HepG2 (cell line): ENCODE results near the gene KIRREL2. TPM values are rescaled to one million over a fixed set of nuclear protein-coding genes. Genes with fewer than 3 reads are reported as not detected.

ENCODE experiments used
- AHR ChIP-seq: IDR thresholded peaks from 2 replicates; pipeline ENCODE4 v1.6.1; 2018; ENCODE audit warnings: missing genetic modification reagents, missing compliant biosample characterization
- ARNTL ChIP-seq: sonication (generic); formaldehyde crosslinking; IDR thresholded peaks from 2 replicates; pipeline ENCODE4 v1.4.0; 2020; ENCODE audit warnings: mild to moderate bottlenecking, missing genetic modification reagents
- ATF5 ChIP-seq: sonication (generic); formaldehyde crosslinking; IDR thresholded peaks from 2 replicates; pipeline ENCODE4 v1.4.0; 2020; ENCODE audit warnings: mild to moderate bottlenecking, low read depth, missing genetic modification reagents
- ELF1 ChIP-seq: sonication (generic); formaldehyde crosslinking; IDR thresholded peaks from 2 replicates; pipeline ENCODE4 v1.4.0; 2020; ENCODE audit warnings: missing genetic modification reagents
- HOXA3 ChIP-seq: sonication (generic); formaldehyde crosslinking; IDR thresholded peaks from 2 replicates; pipeline ENCODE4 v1.5.0; 2020; ENCODE audit warnings: missing genetic modification reagents
- NRL ChIP-seq: sonication (generic); formaldehyde crosslinking; IDR thresholded peaks from 2 replicates; pipeline ENCODE4 v1.5.0; 2020; ENCODE audit warnings: missing genetic modification reagents, mild to moderate bottlenecking, moderate library complexity, borderline replicate concordance
- RFXAP ChIP-seq: sonication (generic); formaldehyde crosslinking; IDR thresholded peaks from 2 replicates; pipeline ENCODE4 v1.4.0; 2020; ENCODE audit warnings: missing genetic modification reagents, borderline replicate concordance
- TEAD3 ChIP-seq: optimal IDR thresholded peaks from 2 replicates; pipeline ENCODE3; 2016; ENCODE audit warnings: borderline replicate concordance
- TIGD3 ChIP-seq: sonication (generic); formaldehyde crosslinking; IDR thresholded peaks from 2 replicates; pipeline ENCODE4 v1.5.1; 2020; ENCODE audit warnings: mild to moderate bottlenecking, missing genetic modification reagents, borderline replicate concordance
- YY1 ChIP-seq: IDR thresholded peaks from 2 replicates; pipeline ENCODE4 v1.6.1; 2011; ENCODE audit warnings: low read length, low read depth, moderate library complexity, mild to moderate bottlenecking; ENCODE audit not compliant: insufficient read depth, insufficient replicate concordance
- ZEB1 ChIP-seq: IDR thresholded peaks from 2 replicates; pipeline ENCODE4 v1.6.1; 2012; ENCODE audit warnings: mild to moderate bottlenecking, low read depth, inconsistent platforms; ENCODE audit not compliant: insufficient replicate concordance
- ZFP41 ChIP-seq: sonication (generic); formaldehyde crosslinking; IDR thresholded peaks from 2 replicates; pipeline ENCODE4 v1.4.0; 2020; ENCODE audit warnings: mild to moderate bottlenecking, missing genetic modification reagents, borderline replicate concordance
- ZNF260 ChIP-seq: sonication (generic); formaldehyde crosslinking; IDR thresholded peaks from 2 replicates; pipeline ENCODE4 v1.4.0; 2020; ENCODE audit warnings: missing genetic modification reagents, low read depth, mild to moderate bottlenecking, borderline replicate concordance
- ZNF383 ChIP-seq: sonication (generic); formaldehyde crosslinking; IDR thresholded peaks from 2 replicates; pipeline ENCODE4 v1.4.0; 2020; ENCODE audit warnings: missing genetic modification reagents, mild to moderate bottlenecking, borderline replicate concordance
- ZNF562 ChIP-seq: sonication (generic); formaldehyde crosslinking; IDR thresholded peaks from 2 replicates; pipeline ENCODE4 v1.8.0; 2022; ENCODE audit warnings: missing genetic modification reagents, borderline replicate concordance
- ZNF629 ChIP-seq: sonication (generic); formaldehyde crosslinking; conservative IDR thresholded peaks from 2 replicates; pipeline ENCODE4 v1.5.0; 2020; ENCODE audit warnings: missing genetic modification reagents
- ZNF646 ChIP-seq: sonication (generic); formaldehyde crosslinking; IDR thresholded peaks from 2 replicates; pipeline ENCODE4 v1.9.0; 2021; ENCODE audit warnings: mild to moderate bottlenecking, missing genetic modification reagents
- ZNF746 ChIP-seq: sonication (generic); formaldehyde crosslinking; IDR thresholded peaks from 2 replicates; pipeline ENCODE4 v1.8.0; 2022; ENCODE audit warnings: mild to moderate bottlenecking, missing genetic modification reagents
- ZNF75D ChIP-seq: sonication (generic); formaldehyde crosslinking; IDR thresholded peaks from 2 replicates; pipeline ENCODE4 v1.8.1; 2023; ENCODE audit warnings: missing genetic modification reagents, mild to moderate bottlenecking, borderline replicate concordance
- ZSCAN31 ChIP-seq: sonication (generic); formaldehyde crosslinking; IDR thresholded peaks from 2 replicates; pipeline ENCODE4 v1.5.0; 2020; ENCODE audit warnings: low read depth, mild to moderate bottlenecking, missing genetic modification reagents
- polyA plus RNA-seq, 8 experiments: library from polyadenylated mRNA; depleted of rRNA in 3 of 8; stranded (reverse) in 7 of 8; unstranded in 1 of 8; fragments of >200 nt; fragmentation: Illumina TruSeq in 4 of 8; extraction: Trizol in 4 of 8; gene quantifications; 2 replicates each; pipeline versions ENCODE4 v1.2.1 to v1.2.3, GENCODE V29; 2011 to 2016; ENCODE audit warnings: low read depth in 4 of 8, missing spikeins in 1 of 8, mixed read lengths in 1 of 8; ENCODE audit not compliant: insufficient read depth in 1 of 8
- total RNA-seq, 5 experiments: library from RNA; depleted of rRNA; stranded (reverse); fragments of >200 nt; fragmentation: Illumina TruSeq; extraction: Trizol; gene quantifications; 2 replicates each; pipeline ENCODE4 v1.2.3, GENCODE V29; 2016; ENCODE audit warnings: low read depth in 1 of 5
- TF ChIP-seq, protein P1 (sequence below): sonication (generic); formaldehyde crosslinking; IDR thresholded peaks from 2 replicates; pipeline ENCODE4 v1.4.0; 2020; ENCODE audit warnings: missing genetic modification reagents

KIRREL2 gene
- total and polyA plus RNA-seq, 2 of the 13 experiments (the other 11 are each of a cell fraction or from before 2014, with no cell fraction given), result 0.18 to 2.4 TPM

GRCh38 chr19:35879770-35880317 lies 23.1 kb downstream of the KIRREL2 start (continued):
- TF ChIP-seq, protein P1, sequence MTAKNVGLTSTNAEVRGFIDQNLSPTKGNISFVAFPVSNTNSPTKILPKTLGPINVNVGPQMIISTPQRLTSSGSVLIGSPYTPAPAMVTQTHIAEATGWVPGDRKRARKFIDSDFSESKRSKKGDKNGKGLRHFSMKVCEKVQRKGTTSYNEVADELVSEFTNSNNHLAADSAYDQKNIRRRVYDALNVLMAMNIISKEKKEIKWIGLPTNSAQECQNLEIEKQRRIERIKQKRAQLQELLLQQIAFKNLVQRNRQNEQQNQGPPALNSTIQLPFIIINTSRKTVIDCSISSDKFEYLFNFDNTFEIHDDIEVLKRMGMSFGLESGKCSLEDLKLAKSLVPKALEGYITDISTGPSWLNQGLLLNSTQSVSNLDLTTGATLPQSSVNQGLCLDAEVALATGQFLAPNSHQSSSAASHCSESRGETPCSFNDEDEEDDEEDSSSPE, result peak; percentile 73
- TF ChIP-seq ZNF75D (CRISPR knock-in tag), result no peak
- TF ChIP-seq ZNF746, result peak; percentile 69; the same call in 1 of the 2 replicates
- no peak for TF ChIP-seq ZNF562 (CRISPR knock-in tag)
- peak; percentile 72 for TF ChIP-seq ARNTL (CRISPR knock-in tag)
- peak; percentile 98; the same call in 1 of the 2 replicates for TF ChIP-seq AHR
- TF ChIP-seq TEAD3 (CRISPR knock-in tag), result peak; percentile 62
- no peak for TF ChIP-seq ZNF629 (CRISPR knock-in tag)
- TF ChIP-seq ZNF646 (CRISPR knock-in tag), result no peak
- TF ChIP-seq YY1, result no peak
- peak; percentile 73; the same call in 1 of the 2 replicates for TF ChIP-seq RFXAP (CRISPR knock-in tag)
- TF ChIP-seq ZNF260 (CRISPR knock-in tag), result no peak
- TF ChIP-seq TIGD3 (CRISPR knock-in tag), result peak; percentile 85; the same call in 1 of the 2 replicates
- TF ChIP-seq HOXA3 (CRISPR knock-in tag), result peak; percentile 77
- no peak for TF ChIP-seq ZNF383 (CRISPR knock-in tag)
- TF ChIP-seq ZEB1, result no peak
- peak; percentile 82 for TF ChIP-seq ZSCAN31 (CRISPR knock-in tag)
- TF ChIP-seq ELF1 (CRISPR knock-in tag), result no peak
- TF ChIP-seq ZFP41 (CRISPR knock-in tag), result no peak
- peak; percentile 81 for TF ChIP-seq NRL (CRISPR knock-in tag)
- 0 out of 2 replicates have a peak, but pooled peaks have one; percentile 84 for TF ChIP-seq ATF5
